HG03139 (cell line): ENCODE measurements around the gene PRKCH.
"Not testable (repeated sequence)": the region's sequence is repeated elsewhere in the genome, so short reads cannot be mapped to it uniquely, and the experiment has no call there.

ENCODE experiments used
- ATAC-seq: cut with Tn5 transposase; IDR thresholded peaks from one replicate; pipeline ENCODE4 v1.9.1; 2021; ENCODE audit not compliant: unreplicated experiment

Gene PRKCH

DNA sequence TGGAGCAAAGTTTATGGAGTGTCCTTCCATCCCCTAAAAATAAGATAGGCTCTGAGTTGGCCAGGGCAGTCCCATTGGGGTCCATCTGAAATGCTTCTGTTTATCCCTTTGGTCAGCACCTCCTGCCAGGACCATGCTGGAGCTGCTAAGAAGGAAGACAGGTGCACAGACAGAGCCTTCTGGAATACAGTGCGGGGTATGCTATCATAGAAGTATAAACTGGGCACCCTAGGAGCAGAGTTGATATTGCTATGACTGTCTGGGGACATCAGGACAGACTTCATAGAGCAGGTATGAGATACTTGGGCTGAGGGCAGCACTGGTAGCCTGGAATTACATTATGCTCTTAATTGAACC, 203.5 kb downstream of the PRKCH start:
- ATAC-seq, result no peak

DNA sequence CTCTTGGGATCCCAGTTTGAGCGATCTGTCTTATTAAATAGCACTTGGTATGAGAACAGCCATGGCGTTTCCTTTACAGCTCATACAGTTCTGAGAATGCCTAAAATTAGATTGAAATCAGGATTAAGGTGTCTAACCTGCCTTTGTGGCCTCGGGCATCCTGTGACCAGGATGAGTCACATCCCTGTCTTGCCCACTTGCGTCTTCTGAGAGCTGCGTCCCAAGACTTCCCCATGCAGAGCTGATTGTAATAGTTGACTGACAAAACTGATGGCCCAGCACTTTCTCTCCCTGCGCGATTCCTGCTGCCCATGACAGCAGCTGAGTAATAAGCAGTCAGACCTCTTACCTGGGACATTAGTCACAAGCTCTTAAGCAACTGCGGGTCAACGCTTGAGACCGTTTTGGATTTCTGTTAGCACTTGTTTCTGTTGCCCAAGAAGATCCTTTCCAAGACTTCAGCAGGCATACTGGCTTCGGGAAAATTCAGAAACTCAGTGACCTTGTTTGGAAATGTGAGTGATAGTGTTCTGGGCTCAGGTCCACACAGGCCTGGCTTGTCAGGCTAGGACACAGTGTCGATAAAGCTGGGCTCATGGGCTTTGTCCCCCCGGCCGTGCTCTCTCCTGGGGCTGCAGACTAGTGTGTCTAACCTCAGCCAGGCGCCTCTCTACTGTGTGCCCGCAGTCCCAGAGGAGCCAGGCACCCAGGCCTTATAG, 204.1 kb downstream of the PRKCH start:
- ATAC-seq, result peak; percentile 81

DNA sequence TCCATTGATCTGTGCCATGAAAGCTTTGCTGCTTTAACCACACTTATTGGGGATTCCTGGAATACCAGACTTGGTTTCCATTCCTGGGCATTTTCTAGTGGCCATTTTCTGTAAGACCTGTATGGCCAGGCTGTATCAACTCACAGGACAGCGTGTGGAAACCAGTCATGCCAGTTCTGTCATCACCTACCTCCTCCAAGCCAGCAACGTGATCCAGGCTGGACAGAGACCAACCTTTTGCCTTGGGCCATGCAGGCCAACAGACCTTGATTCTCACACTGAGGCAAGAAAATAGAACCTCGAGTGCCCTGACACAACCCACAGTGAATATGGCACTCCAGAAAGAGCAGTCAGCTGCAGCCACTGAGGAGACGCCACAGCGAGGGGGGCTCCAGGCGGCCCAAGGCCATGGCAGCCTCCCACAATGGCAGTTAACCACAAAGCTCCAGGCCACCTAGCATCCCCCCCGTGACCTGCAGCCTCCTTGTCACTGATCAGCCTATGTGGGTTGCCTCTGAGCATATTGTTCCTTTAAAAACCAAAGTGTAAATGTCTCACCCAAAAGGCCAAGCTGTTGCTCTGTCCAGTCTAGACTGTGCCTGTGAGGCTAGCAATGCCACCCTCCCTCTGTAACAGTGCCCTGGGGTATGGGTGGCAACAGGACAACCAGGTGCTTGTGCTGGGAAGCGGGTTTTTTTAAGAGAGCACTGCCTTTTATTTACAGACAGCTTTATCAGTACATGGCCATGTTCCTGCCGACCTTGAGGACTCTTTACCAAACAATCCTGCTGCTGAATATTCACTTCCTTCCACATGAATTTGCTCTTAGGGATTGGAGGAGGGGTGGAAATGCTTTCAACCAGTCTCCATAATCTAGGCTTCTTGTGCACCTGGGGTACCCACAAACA, 205.3 kb downstream of the PRKCH start:
- no peak for ATAC-seq

DNA sequence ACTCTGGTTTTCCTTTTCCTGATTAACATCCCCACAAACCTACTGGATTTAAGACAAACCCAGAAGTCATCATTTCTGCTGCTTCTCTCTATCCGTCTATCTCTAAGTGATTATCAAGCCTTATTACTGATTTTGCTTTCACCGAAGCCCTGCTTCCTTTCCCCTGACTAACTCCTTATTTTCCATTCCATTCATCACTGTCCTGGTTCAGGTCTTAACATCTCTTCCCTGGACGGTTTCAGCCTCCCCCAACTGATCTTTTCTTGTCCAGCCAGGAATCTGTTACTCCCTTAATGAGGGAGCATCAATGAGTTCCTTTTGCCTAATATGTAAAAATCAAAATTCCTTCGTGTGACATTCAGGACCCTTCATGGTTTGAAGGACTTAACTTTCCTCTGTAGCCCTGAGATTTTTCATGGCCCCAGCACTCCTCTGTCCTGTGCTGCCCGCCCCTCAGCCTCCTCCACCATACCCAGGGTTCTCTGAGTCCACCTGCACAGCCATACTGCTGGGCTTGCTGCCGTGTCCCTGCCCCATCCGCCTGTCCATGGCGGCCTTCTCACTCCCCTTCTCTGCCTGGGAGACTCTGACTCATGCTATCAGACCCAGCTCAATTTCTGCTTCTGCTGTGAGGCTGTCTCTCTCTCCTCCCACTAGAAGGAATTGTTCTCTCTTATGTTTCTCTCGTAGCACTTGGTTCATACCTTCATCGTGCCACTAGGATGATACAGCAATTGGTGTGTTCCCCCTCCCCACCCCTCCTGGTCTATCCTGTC, 206.1 kb downstream of the PRKCH start:
- no peak for ATAC-seq

DNA sequence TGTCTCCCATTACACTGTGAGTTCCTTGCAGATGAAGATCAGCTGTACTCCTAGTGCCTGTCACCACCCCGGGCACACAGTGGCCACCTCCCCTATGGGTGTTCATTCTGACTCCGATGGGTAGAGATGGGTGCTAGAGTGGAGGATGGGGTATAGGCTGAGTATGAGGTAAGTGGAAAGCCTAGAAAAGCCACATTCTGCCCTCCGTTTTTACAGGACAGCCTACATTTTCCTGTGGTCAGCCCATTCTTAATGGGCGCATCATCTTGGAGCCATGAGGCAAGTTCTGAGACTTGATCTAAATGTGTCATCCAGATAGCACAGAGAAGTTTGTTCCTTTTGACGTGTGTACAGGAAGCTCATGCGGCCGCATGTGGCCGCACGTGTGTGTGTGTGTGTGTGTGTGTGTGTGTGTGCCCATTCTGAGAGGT, 207.2 kb downstream of the PRKCH start:
- ATAC-seq, result no peak

DNA sequence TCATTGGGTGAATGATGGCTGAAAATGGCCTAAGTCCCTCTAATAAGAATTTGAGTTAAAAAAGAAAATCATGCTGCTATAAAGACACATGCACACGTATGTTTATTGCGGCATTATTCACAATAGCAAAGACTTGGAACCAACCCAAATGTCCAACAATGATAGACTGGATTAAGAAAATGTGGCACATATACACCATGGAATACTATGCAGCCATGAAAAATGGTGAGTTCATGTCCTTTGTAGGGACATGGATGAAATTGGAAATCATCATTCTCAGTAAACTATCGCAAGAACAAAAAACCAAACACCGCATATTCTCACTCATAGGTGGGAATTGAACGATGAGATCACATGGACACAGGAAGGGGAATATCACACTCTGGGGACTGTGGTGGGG, 208.0 kb downstream of the PRKCH start:
- ATAC-seq, result not testable (repeated sequence)

DNA sequence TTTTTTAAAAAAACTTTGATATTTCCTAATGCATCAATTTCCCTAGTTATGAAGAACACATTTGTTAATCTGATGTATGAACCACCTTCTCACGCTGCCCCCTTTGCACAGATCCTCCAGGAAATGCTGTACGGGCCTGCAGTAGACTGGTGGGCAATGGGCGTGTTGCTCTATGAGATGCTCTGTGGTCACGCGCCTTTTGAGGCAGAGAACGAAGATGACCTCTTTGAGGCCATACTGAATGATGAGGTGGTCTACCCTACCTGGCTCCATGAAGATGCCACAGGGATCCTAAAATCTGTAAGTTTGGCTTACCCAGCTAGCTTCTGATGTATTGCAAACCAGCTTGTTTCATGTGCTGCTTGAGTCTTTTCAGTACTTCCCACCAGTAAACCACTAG, 208.9 kb downstream of the PRKCH start:
- ATAC-seq, result no peak

DNA sequence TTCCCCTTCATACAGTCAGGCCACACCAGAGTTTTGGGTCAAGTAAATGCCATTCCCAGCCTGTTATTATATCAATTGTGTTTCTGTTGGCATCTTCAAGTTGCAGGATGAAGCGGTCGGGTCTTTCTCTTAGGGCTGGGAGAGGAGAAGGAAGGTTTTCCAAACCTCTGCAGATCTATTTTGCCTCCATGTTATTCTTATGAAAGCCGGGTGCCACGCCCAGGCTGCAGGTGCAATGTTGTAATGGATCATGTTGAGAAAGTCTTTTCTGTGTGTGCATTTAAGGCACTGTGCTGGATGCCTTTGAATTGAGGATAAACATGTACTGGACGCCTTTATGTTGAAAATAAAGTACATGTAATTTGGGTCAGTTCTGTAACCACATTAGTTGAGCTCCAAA, 209.5 kb downstream of the PRKCH start:
- ATAC-seq, result no peak

DNA sequence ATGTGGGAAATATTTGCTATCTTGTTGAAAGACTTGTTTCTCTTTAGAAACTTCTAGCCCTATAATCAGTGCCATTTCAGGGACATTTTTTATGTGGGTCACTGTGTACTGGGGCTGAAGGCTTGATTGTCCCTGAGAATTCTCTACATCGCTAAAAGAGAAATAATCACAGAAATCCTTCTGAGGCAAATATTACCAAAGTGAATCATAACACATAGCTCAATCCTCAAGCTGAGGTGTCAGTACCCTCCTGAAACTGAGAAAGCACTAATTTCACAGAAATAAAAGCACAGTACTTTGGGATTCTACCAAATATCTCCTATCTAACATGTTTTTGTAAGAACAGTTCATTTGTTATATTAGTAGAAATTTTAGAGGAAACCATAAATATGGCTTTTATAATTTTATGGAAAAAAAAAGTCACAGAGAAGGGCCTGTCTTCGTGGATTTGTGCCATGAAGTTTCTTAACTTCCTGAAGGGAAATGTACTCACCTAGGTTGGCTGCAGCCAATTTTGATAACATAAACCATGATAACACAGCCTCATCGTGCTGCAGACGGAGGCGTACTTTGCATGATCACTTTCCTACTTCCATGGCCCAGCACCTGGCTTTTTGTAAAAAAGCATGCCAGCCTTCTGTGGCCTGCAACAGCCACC, 210.2 kb downstream of the PRKCH start:
- no peak for ATAC-seq

DNA sequence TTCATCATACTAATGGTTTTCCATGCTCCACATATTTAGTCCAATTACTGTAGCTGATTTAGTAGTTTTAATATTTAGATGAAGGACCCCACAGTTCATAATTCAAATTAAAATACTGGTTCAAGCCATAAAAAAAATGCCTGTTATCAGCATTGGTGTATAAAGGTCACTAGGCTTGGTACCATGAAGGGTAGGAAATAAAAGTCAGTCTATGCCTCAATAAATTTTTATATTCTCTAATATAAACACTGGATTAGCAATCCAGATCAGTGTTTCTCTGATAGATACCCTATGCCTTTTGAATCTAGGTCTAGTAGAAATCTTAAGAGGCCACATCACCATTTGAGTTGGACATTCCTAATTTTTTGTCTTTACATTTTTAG, 210.7 kb downstream of the PRKCH start:
- ATAC-seq, result no peak

DNA sequence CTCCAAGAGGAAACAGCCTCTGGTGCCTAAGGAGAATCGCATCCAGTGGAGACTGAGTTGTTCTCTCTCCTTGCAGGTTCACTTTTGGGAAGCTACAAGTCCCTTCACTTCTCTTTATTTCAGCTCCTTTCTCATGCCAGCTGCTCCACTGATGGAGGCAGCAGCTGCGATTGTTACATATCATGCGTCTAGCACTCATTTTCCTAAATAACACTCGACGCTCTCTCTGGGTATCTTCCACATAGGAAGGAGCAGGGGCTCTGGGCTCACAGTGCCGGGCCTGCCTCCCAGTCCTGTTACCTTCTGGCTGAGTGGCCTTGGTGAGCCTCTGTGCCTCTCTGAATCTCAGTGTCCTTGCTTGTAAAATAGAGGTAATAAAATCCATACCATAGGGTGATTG, 211.4 kb downstream of the PRKCH start:
- ATAC-seq, result no peak

DNA sequence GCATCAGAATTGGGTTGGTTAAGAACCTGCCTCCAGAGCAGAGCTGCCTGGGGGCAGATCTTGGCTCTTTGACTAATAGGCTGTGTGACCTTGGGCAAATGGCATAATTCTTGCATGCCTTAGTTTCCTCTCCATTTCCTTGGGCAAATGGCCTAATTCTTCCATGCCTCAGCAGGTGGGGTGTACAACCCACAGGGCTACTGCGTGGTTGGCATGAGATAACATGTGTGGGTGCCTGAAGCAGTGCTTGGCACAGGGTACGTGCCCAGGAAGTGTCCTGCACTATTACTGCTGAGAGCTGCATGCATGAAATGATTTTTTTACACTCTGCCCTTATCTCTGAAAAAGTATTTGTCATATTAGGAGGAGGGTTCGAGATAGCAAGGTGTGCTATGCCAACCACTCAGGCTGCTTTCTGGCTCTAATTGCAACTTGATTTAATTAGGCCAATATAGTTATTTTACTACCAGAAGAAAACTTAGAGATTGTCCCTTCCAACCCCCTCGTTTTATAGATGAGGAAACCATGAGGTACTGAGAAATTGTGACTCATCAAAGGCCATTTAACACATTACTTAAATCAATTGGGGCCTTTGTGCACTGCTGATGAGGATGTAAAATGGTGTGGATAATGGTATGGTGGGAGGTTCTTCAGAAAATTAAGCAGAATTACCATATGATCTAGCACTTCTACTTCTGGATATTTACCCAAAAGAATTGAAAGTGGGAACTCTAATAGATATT, 212.3 kb downstream of the PRKCH start:
- ATAC-seq, result no peak

DNA sequence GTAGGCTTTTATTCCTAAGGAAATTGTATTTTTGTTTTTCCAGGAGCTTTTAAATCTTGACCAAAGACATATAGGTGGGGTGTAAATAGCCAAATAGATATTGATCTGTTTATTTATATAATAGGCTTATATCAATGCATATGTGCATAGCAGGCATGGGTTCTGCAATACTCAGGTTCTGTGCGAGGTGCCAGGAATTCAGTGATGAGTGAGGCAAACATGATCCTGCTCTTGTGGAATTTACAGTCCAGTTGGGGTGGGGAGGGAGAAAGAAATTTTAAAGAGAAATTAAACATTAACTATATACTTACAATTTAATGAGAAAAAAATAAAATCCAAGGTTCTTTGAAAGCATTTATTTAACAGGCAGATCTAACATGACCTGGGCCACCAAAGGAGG, 213.7 kb downstream of the PRKCH start:
- ATAC-seq, result no peak

DNA sequence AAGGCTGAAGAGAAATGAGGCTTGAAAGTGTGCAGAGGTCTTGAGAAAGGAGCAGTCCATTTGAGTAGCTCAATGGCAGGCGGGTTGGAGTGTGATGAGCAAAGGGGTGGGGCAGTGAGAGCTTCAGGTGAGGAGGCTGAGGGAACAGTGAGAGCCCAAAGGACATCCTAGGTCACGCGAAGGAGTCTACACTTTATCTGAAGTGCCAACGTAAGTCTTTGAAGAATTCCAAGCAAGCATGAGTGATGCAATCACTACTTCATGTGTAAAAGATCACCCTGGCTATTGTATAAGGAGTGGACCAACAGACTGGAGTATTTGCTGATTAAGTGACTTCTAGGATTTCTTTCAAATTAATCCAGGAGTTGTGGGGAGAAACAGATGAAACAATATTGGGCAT, 214.1 kb downstream of the PRKCH start:
- ATAC-seq, result no peak

DNA sequence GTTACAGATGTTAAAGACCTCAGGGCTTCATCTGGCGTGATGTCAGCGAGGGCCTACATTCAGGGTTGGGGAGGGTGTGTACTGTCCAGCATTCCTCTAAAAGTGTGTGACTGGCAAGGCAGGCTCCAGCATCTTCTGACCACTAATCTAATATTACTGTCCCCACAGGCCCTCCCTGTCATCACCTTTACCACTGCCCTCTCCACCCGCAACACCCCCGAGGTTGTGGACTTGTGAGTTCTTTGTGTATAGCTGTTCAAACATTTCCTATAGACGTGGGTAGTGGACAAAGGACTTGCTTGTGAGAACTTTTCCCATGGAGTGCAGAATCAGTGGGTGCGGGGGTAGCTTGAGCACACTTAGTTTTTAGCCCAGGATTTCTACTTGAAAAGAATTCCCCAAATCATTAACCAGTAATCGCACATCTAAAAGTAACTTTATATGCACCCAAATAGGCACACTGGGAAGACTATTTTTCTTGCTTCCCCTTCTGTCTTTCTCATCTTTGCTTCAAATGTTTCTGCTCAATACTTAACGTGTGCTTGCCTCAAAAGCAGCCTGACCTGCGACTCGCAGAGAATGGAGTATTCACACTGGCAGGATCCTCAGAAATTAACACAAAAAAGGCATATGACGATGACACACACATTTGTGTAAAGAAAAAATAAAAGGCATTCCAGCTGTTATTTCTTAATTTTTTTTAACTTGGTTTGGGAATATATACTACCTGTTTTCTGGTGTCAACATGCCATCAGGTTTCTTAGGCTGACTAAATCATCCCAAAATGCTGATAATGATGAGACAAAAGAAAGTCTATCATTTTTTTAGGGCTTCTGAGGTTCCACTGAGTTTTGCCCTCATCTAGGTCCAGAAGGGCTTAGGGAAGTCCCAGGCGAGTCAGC, 215.5 kb downstream of the PRKCH start:
- ATAC-seq, result no peak

DNA sequence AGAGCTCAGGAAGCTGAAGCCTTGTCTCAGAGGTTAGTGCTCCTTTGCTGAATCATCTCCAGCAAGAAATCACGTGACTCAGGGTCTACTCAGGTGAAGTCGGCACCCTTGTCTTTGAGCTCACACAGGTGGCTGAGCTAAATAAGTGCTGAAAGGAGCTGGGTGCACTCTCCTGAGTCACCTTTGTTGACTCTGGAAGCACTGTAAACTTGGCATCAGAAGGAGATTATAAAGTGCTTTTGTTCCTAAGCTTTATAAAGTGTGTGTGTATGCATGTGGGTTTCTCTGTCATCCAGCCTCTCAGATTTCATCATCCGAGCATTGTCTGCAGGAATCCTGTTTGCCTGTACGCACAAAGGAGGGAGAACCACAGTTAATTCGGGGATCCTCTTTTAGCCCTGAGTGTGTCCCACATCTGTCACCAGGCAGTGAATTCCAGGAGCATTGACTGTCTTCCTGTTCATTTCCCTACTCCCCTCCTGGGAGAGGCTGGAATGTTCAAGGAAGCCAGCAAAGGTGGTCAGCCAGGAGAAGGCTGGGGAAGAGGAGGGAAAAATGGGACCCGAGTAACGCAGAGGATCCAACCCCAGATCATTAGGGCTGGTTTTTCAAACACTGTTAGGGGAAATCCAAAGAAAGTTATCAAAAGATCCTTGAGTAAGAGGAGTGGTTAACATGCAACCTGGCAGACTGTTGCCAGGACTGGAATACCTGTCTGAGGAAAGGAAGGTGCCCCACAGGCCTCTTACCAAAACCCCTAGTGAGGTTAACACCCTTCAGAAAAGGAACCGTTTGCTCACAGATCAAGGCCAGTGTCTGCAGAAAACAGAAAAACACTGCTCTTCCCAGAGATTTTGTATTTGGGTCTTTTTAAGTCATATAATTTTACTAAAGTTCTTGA, 216.4 kb downstream of the PRKCH start:
- no peak for ATAC-seq

DNA sequence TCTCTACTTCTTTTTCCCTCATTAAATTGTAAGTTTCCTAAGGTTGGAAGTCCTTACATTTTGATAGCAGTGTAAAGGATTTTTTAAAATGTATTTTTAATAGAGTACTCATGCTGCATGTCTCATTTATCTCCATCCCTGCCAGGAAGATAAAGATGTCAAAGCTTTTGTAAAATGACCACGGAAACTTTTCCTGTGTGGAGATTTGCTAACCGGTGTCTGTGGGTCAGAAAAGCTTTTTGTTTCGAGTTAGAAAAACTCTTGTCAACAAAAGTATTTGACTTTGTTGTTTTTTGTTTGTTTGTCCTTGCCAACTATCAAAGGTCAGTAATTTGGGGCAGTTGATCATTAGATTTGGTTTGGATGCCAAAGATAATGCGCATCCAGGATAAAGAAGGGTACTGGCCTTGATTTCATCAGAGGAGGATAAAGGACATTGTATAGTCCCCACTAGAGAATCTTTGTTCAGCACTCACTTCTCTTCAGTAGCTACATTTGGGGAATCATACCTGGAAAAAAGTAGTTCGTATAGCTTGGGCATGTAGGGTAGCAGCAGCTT, 217.2 kb downstream of the PRKCH start:
- ATAC-seq, result no peak

DNA sequence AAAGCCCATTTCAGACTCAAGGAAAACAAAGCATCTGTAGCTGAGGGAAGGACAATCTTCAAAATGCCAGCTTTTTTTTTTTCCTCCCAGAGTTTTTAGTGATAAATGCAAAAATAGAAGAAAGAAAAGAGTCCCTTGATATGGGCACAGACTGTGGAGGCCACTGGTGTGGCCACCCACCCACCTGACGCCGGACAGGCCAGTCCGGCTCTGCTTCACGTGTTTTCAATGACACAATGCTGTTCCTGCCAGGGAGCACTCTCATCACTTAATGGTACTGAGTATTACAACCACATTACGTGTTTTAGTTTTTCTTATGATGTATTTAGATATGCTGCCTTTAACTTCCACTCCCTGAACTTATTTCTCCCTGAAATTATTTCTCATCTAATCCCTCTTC, 218.3 kb downstream of the PRKCH start:
- no peak for ATAC-seq
